Neural progenitor cell (in vitro differentiated cells): Measurements from ENCODE around the gene FPR1. TPM values are rescaled to one million over a fixed set of nuclear protein-coding genes. Genes with fewer than 3 reads are reported as not detected.

ENCODE experiments used
- DNase-seq: peaks from one replicate; pipeline ENCODE4 v3.0.0-alpha.2; 2016; ENCODE audit warnings: low spot score
- H2AFZ ChIP-seq: fragments of 200-600 bp; sonication (generic); replicated peaks from 2 replicates; pipeline ENCODE4 v1.6.1; 2016; ENCODE audit warnings: antibody characterized with exemption
- H3F3A ChIP-seq: fragments of 200-600 bp; sonication (generic); 2 replicates; pipeline ENCODE4 v1.6.1; 2016; ENCODE audit warnings: antibody characterized with exemption, low read depth
- H3K27ac ChIP-seq: fragments of 200-600 bp; sonication (generic); 2 replicates; pipeline ENCODE4 v1.5.1; 2016; ENCODE audit warnings: mild to moderate bottlenecking
- H3K27me3 ChIP-seq: fragments of 200-600 bp; sonication (generic); 2 replicates; pipeline ENCODE4 v1.6.1; 2016; ENCODE audit warnings: mild to moderate bottlenecking, moderate library complexity
- H3K36me3 ChIP-seq: fragments of 200-600 bp; sonication (generic); 2 replicates; pipeline ENCODE4 v1.5.1; 2016
- H3K4me1 ChIP-seq: fragments of 200-600 bp; sonication (generic); 2 replicates; pipeline ENCODE4 v1.6.1; 2016; ENCODE audit warnings: mixed run types
- H3K4me2 ChIP-seq: fragments of 200-600 bp; sonication (generic); 2 replicates; pipeline ENCODE4 v1.6.1; 2016
- H3K4me3 ChIP-seq: fragments of 200-600 bp; sonication (generic); 2 replicates; pipeline ENCODE4 v1.5.1; 2016
- H3K79me2 ChIP-seq: fragments of 200-600 bp; sonication (generic); 2 replicates; pipeline ENCODE4 v1.6.1; 2016; ENCODE audit warnings: low read depth
- H3K9ac ChIP-seq: fragments of 200-600 bp; sonication (generic); 2 replicates; pipeline ENCODE4 v1.6.1; 2016
- H3K9me3 ChIP-seq: fragments of 200-600 bp; sonication (generic); 2 replicates; pipeline ENCODE4 v1.5.1; 2016; ENCODE audit warnings: low read depth
- H4K20me1 ChIP-seq: fragments of 200-600 bp; sonication (generic); 2 replicates; pipeline ENCODE4 v1.6.1; 2016; ENCODE audit warnings: low read depth
- H3K27ac Mint-ChIP-seq: 3 replicates; pipeline ENCODE4 v1.8.0; 2021; ENCODE audit warnings: mixed read lengths
- H3K27me3 Mint-ChIP-seq: 2 replicates; pipeline ENCODE4 v1.8.0; 2022; ENCODE audit warnings: low read depth, mild to moderate bottlenecking, inconsistent platforms, moderate library complexity, mixed read lengths; ENCODE audit not compliant: insufficient read depth
- H3K36me3 Mint-ChIP-seq: 3 replicates; pipeline ENCODE4 v1.8.0; 2021; ENCODE audit warnings: mixed read lengths
- H3K4me1 Mint-ChIP-seq: 3 replicates; pipeline ENCODE4 v1.8.0; 2021; ENCODE audit warnings: mixed read lengths
- H3K4me3 Mint-ChIP-seq: 3 replicates; pipeline ENCODE4 v1.8.0; 2021; ENCODE audit warnings: mild to moderate bottlenecking, moderate library complexity, mixed read lengths
- H3K9me3 Mint-ChIP-seq: 3 replicates; pipeline ENCODE4 v1.8.0; 2020; ENCODE audit warnings: mixed read lengths
- CTCF ChIP-seq: fragments of 200-600 bp; sonication (generic); IDR thresholded peaks from 2 replicates; pipeline ENCODE4 v1.5.1; 2017; ENCODE audit warnings: antibody characterized with exemption, mild to moderate bottlenecking
- EZH2 ChIP-seq: fragments of 200-600 bp; sonication (generic); IDR thresholded peaks from 2 replicates; pipeline ENCODE4 v1.6.1; 2017; ENCODE audit warnings: antibody characterized with exemption, mild to moderate bottlenecking, moderate library complexity
- EZH2phosphoT487 ChIP-seq: fragments of 200-600 bp; sonication (generic); IDR thresholded peaks from 2 replicates; pipeline ENCODE4 v1.6.1; 2017; ENCODE audit warnings: antibody characterized with exemption
- total RNA-seq: library from RNA; depleted of rRNA; stranded (reverse); fragments of >200 nt; gene quantifications from 2 replicates; pipeline ENCODE4 v1.2.3, GENCODE V29; 2015; ENCODE audit warnings: low replicate concordance

FPR1 gene
- total RNA-seq, 1 donor from 2014 or later: not detected

- Mint-ChIP-seq H3K27me3 (peaks cover 13% of the 10 kb centered on the region), H3K36me3 (peaks cover 47% of the 10 kb centered on the region), H3K27ac (no peak overlapping the region), H3K4me3 (peak overlapping the region; percentile 85), H3K4me1 (peaks cover 24% of the 10 kb centered on the region), H3K9me3 (no peaks in the 10 kb centered on the region)
- peak; percentile 97 for DNase-seq
- H3K79me2 ChIP-seq: no peaks in the 10 kb centered on the region
- no peaks in the 10 kb centered on the region for H3K36me3 ChIP-seq
- no peaks in the 10 kb centered on the region for H3K9me3 ChIP-seq
- H3K9ac ChIP-seq: peak overlapping the region; percentile 81
- peaks cover 20% of the 10 kb centered on the region for H4K20me1 ChIP-seq
- H3K27me3 ChIP-seq: peaks cover 17% of the 10 kb centered on the region
- TF ChIP-seq EZH2phosphoT487: no peak
- peak; percentile 65 for TF ChIP-seq CTCF
- peak overlapping the region; percentile 94 for H3K4me2 ChIP-seq
- peaks cover 17% of the 10 kb centered on the region for H3F3A ChIP-seq
- no peak overlapping the region for H2AFZ ChIP-seq
- H3K4me3 ChIP-seq: peak overlapping the region; percentile 62
- no peak overlapping the region for H3K27ac ChIP-seq
- H3K4me1 ChIP-seq: peaks cover 15% of the 10 kb centered on the region
Observed at GRCh38 chr19:51703575-51704515, 47.8 kb downstream of the FPR1 start.

- Histone ChIP-seq H3K4me2 (peak overlapping the region; percentile 94), H3K9me3 (no peaks in the 10 kb centered on the region), H2AFZ (no peak overlapping the region), H3K36me3 (no peaks in the 10 kb centered on the region), H3K79me2 (no peaks in the 10 kb centered on the region), H4K20me1 (peaks cover 20% of the 10 kb centered on the region), H3K9ac (no peak overlapping the region), H3K27ac (no peak overlapping the region), H3K4me1 (peaks cover 15% of the 10 kb centered on the region), H3K4me3 (peak overlapping the region; percentile 62), H3F3A (peaks cover 17% of the 10 kb centered on the region), H3K27me3 (peaks cover 17% of the 10 kb centered on the region)
- H3K36me3 Mint-ChIP-seq: peaks cover 49% of the 10 kb centered on the region
- H3K27me3 Mint-ChIP-seq: peaks cover 13% of the 10 kb centered on the region
- peaks cover 24% of the 10 kb centered on the region for H3K4me1 Mint-ChIP-seq
- H3K4me3 Mint-ChIP-seq: peak overlapping the region; percentile 85
- no peaks in the 10 kb centered on the region for H3K9me3 Mint-ChIP-seq
- peak; percentile 49 for DNase-seq
- TF ChIP-seq EZH2 (no peak), EZH2phosphoT487 (no peak), CTCF (no peak)
- peak overlapping the region; percentile 21 for H3K27ac Mint-ChIP-seq
Observed at GRCh38 chr19:51702825-51703574, 48.7 kb downstream of the FPR1 start.

GRCh38 chr19:51702103-51702824, 49.4 kb downstream of the FPR1 start:
- H3K27me3 Mint-ChIP-seq: peaks cover 13% of the 10 kb centered on the region
- H3K4me1 Mint-ChIP-seq: peaks cover 24% of the 10 kb centered on the region
- Histone ChIP-seq H4K20me1 (peaks cover 20% of the 10 kb centered on the region), H3K36me3 (no peaks in the 10 kb centered on the region), H3K79me2 (no peaks in the 10 kb centered on the region), H3F3A (peaks cover 17% of the 10 kb centered on the region), H3K4me2 (peak overlapping the region; percentile 94), H3K9me3 (no peaks in the 10 kb centered on the region), H2AFZ (no peak overlapping the region), H3K9ac (no peak overlapping the region), H3K27ac (no peak overlapping the region), H3K4me1 (peaks cover 15% of the 10 kb centered on the region), H3K4me3 (peak overlapping the region; percentile 62), H3K27me3 (peaks cover 17% of the 10 kb centered on the region)
- peak overlapping the region; percentile 62 for H3K4me3 Mint-ChIP-seq
- peak; percentile 85 for DNase-seq
- no peaks in the 10 kb centered on the region for H3K9me3 Mint-ChIP-seq
- no peak overlapping the region for H3K27ac Mint-ChIP-seq
- no peak for TF ChIP-seq EZH2
- H3K36me3 Mint-ChIP-seq: peaks cover 57% of the 10 kb centered on the region
